ENCODE results near the gene MRPS23.

DNA sequence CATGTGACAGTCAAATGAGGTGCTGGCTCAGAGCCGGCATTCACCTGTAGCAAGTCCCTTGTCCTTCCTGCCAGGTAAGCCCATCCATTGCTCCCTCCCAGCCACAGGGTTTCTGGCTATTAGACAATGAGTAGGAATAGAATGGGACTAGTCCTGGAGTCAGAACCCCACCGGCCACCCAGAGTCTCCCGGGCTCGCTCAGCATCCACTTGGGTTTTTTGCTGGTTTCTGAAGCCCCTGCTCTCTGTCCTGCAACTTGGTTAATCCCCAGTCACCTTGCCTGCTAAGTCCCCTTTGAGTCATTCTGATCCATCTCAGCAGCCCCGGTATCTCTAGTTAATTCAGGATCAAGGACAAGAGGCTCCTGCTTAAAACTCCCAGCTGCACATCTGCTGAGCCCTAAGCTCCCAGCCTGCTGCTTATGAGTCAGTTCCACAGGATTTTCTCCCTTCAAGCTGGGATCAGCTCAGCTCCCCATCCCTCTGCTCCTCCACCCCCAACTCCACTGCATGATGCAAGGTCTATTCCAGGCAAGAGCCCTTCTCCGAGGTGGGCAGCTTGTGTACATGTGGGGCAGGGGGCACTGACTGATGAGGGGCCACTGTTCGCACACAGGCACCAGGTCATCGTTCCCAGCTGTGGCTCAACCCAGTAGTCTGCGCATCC, 19.9 kb upstream of the MRPS23 start:
- TF ChIP-seq, protein P1, sequence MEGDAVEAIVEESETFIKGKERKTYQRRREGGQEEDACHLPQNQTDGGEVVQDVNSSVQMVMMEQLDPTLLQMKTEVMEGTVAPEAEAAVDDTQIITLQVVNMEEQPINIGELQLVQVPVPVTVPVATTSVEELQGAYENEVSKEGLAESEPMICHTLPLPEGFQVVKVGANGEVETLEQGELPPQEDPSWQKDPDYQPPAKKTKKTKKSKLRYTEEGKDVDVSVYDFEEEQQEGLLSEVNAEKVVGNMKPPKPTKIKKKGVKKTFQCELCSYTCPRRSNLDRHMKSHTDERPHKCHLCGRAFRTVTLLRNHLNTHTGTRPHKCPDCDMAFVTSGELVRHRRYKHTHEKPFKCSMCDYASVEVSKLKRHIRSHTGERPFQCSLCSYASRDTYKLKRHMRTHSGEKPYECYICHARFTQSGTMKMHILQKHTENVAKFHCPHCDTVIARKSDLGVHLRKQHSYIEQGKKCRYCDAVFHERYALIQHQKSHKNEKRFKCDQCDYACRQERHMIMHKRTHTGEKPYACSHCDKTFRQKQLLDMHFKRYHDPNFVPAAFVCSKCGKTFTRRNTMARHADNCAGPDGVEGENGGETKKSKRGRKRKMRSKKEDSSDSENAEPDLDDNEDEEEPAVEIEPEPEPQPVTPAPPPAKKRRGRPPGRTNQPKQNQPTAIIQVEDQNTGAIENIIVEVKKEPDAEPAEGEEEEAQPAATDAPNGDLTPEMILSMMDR (IDR thresholded peaks at IDR 0.05; ENCODE audit: low read length), result no peak
- no peak for TF ChIP-seq EZH2 (IDR thresholded peaks at IDR 0.05; ENCODE audit: borderline replicate concordance, low read length)
